Measurements from ENCODE around the gene MAPK4.

DNA sequence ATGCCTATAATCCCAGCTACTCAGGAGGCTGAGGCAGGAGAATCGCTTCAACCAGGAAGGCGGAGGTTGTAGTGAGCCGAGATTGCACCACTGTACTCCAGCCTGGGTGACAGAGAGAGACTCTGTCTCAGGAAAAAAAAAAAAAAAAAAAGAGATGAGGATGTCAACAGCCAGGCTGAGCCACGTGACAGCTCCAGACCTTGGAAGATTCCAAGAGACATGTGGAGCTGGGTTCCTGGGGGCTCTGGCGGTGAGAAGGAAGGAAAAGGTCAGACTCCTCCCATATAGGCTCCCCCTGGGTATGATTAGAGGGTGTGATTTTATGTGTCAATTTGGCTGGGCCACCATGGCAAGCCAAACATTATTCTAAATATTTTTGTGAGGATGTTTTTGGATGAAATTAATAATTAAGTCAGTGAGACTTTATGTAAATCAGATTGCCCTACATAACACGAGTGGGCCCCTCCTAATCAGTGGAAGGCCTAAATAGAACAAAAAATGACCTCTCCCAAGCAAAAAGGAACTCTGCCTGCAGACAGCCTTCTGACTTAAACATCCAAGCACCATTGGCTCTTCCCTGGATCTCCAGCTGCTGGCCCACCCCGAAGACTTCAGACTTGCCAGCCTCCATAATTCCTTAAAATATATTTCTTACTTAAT lies 178.3 kb downstream of the MAPK4 start:
- no peak for TF ChIP-seq CTCF (IDR thresholded peaks at IDR 0.05; ENCODE audit: low read length)
- no peak for TF ChIP-seq EZH2 (IDR thresholded peaks at IDR 0.05; ENCODE audit: borderline replicate concordance, low read length)
